ENCODE results near the gene CRY2.
"Not testable (repeated sequence)": the region's sequence is repeated elsewhere in the genome, so short reads cannot be mapped to it uniquely, and the experiment has no call there.

Gene CRY2

GRCh38 chr11:45890886-45891550, 43.7 kb downstream of the CRY2 start:
- no peak for TF ChIP-seq Cebpa-rat (IDR thresholded peaks at IDR 0.05)
- peaks cover 0 to 7% (median 3%) of the 10 kb centered on the region in 11 experiments; a peak in 11 of 22 replicates for H3K27me3 ChIP-seq
- H3K27ac ChIP-seq: no peak overlapping the region

GRCh38 chr11:45892856-45893255, 45.6 kb downstream of the CRY2 start:
- TF ChIP-seq Cebpa-rat (IDR thresholded peaks at IDR 0.05): no peak
- H3K4me3 ChIP-seq: no peak overlapping the region
- no peak overlapping the region for H3K9ac ChIP-seq
- H3K27ac ChIP-seq: no peak overlapping the region
- no peaks in the 10 kb centered on the region for H3K36me3 ChIP-seq
- H3K27me3 ChIP-seq: peaks cover 0 to 13% (median under 1%) of the 10 kb centered on the region in 11 experiments; a peak in 9 of 22 replicates
- H4K20me1 ChIP-seq: peaks cover 0 to 57% (median 3%) of the 10 kb centered on the region in 11 experiments; a peak in 10 of 22 replicates
- no peaks in the 10 kb centered on the region for H3K4me1 ChIP-seq
- no peak overlapping the region for H3K4me2 ChIP-seq
- no peaks in the 10 kb centered on the region for H3K9me3 ChIP-seq (replicated peaks in 1 of 11)

More at GRCh38 chr11:45890886-45891550, 43.7 kb downstream of the CRY2 start:
- no peaks in the 10 kb centered on the region for H3K36me3 ChIP-seq
- H3K4me3 ChIP-seq: no peak overlapping the region
- H3K9me3 ChIP-seq (replicated peaks in 1 of 11): no peaks in the 10 kb centered on the region
- H3K4me1 ChIP-seq: peaks cover 0 to 2% (median under 1%) of the 10 kb centered on the region in 10 experiments; a peak in 6 of 20 replicates
- H4K20me1 ChIP-seq: peaks cover 0 to 57% (median 18%) of the 10 kb centered on the region in 11 experiments; a peak in 16 of 22 replicates
- no peak overlapping the region for H3K4me2 ChIP-seq
- H3K9ac ChIP-seq: no peak overlapping the region

- Histone ChIP-seq H4K20me1 (peaks cover 0 to 65% (median 0%) of the 10 kb centered on the region in 11 experiments; a peak in 11 of 22 replicates), H3K36me3 (no peaks in the 10 kb centered on the region), H3K4me3 (no peak overlapping the region), H3K9ac (no peak overlapping the region), H3K9me3 (replicated peaks in 1 of 11) (no peaks in the 10 kb centered on the region), H3K27me3 (peaks cover 6 to 32% (median 17%) of the 10 kb centered on the region in 11 experiments; a peak in 18 of 22 replicates), H3K4me1 (peaks cover 6 to 16% (median 9%) of the 10 kb centered on the region in 10 experiments; a peak in 18 of 20 replicates), H3K4me2 (no peak overlapping the region), H3K27ac (no peak overlapping the region)
- no peak for TF ChIP-seq Cebpa-rat (IDR thresholded peaks at IDR 0.05)
These were observed 47.4 kb downstream of the CRY2 start for GRCh38 chr11:45894555-45895247.

- Histone ChIP-seq H4K20me1 (peaks cover 0 to 62% (median 3%) of the 10 kb centered on the region in 11 experiments; a peak in 13 of 22 replicates), H3K4me1 (peaks cover 12 to 18% (median 14%) of the 10 kb centered on the region in 10 experiments; a peak in 18 of 20 replicates), H3K4me3 (no peak overlapping the region), H3K36me3 (no peaks in the 10 kb centered on the region), H3K9ac (no peak overlapping the region), H3K27ac (no peak overlapping the region), H3K9me3 (replicated peaks in 1 of 11) (no peaks in the 10 kb centered on the region), H3K4me2 (no peak overlapping the region), H3K27me3 (peaks cover 16 to 42% (median 28%) of the 10 kb centered on the region in 11 experiments)
- no peak for TF ChIP-seq Cebpa-rat (IDR thresholded peaks at IDR 0.05)
These were observed 48.4 kb downstream of the CRY2 start for GRCh38 chr11:45895553-45896259.

- Histone ChIP-seq H3K4me1 (peaks cover 13 to 18% (median 16%) of the 10 kb centered on the region in 10 experiments; a peak in 18 of 20 replicates), H3K27ac (no peak overlapping the region), H3K27me3 (peaks cover 24 to 50% (median 36%) of the 10 kb centered on the region in 11 experiments), H3K36me3 (no peaks in the 10 kb centered on the region), H3K9ac (no peak overlapping the region), H3K4me2 (no peak overlapping the region), H3K9me3 (replicated peaks in 1 of 11) (no peaks in the 10 kb centered on the region), H3K4me3 (no peak overlapping the region), H4K20me1 (peaks cover 0 to 70% (median 11%) of the 10 kb centered on the region in 11 experiments; a peak in 13 of 22 replicates)
- no peak for TF ChIP-seq Cebpa-rat (IDR thresholded peaks at IDR 0.05)
These were observed 49.2 kb downstream of the CRY2 start for GRCh38 chr11:45896422-45896984.

- Histone ChIP-seq H3K4me1 (peaks cover 13 to 18% (median 16%) of the 10 kb centered on the region in 10 experiments; a peak in 18 of 20 replicates), H3K9ac (no peak overlapping the region), H3K27ac (no peak overlapping the region), H3K36me3 (no peaks in the 10 kb centered on the region), H4K20me1 (peaks cover 0 to 77% (median 16%) of the 10 kb centered on the region in 11 experiments; a peak in 13 of 22 replicates), H3K4me2 (no peak overlapping the region), H3K4me3 (no peak overlapping the region), H3K27me3 (peaks cover 25 to 55% (median 40%) of the 10 kb centered on the region in 11 experiments), H3K9me3 (replicated peaks in 1 of 11) (no peaks in the 10 kb centered on the region)
- TF ChIP-seq Cebpa-rat (IDR thresholded peaks at IDR 0.05): no peak
These were observed 50.3 kb downstream of the CRY2 start for GRCh38 chr11:45897556-45897955.

GRCh38 chr11:45899086-45899447, 51.8 kb downstream of the CRY2 start:
- H3K9me3 ChIP-seq (replicated peaks in 1 of 11): no peaks in the 10 kb centered on the region
- no peak for TF ChIP-seq Cebpa-rat (IDR thresholded peaks at IDR 0.05)
- peak overlapping the region; percentile 49 to 73 (median 62); a peak in 17 of 20 replicates for H3K4me3 ChIP-seq
- H3K27me3 ChIP-seq: peaks cover 25 to 55% (median 40%) of the 10 kb centered on the region in 11 experiments
- peaks cover 0 to 78% (median 16%) of the 10 kb centered on the region in 11 experiments; a peak in 13 of 22 replicates for H4K20me1 ChIP-seq
- H3K4me1 ChIP-seq: peaks cover 14 to 24% (median 18%) of the 10 kb centered on the region in 10 experiments; a peak in 18 of 20 replicates
- H3K27ac ChIP-seq: peak overlapping the region in 1 of 11 experiments; percentile 61; a peak in 2 of 22 replicates
- H3K9ac ChIP-seq: peak overlapping the region in 2 of 11 experiments; percentile 37 to 70; a peak in 2 of 22 replicates
- H3K4me2 ChIP-seq: peak overlapping the region; percentile 79 to 92 (median 86)
- H3K36me3 ChIP-seq: no peaks in the 10 kb centered on the region

- Histone ChIP-seq H3K4me2 (peak overlapping the region; percentile 79 to 92 (median 86)), H4K20me1 (peaks cover 0 to 79% (median 16%) of the 10 kb centered on the region in 11 experiments; a peak in 13 of 22 replicates), H3K9ac (peak overlapping the region; percentile 59 to 81 (median 72); a peak in 18 of 22 replicates), H3K36me3 (no peaks in the 10 kb centered on the region), H3K27me3 (peaks cover 25 to 55% (median 40%) of the 10 kb centered on the region in 11 experiments), H3K9me3 (replicated peaks in 1 of 11) (no peaks in the 10 kb centered on the region), H3K27ac (peak overlapping the region in 9 of 11 experiments; percentile 45 to 77 (median 61); a peak in 15 of 22 replicates), H3K4me3 (peak overlapping the region; percentile 49 to 73 (median 62)), H3K4me1 (peaks cover 14 to 24% (median 18%) of the 10 kb centered on the region in 10 experiments; a peak in 18 of 20 replicates)
- no peak for TF ChIP-seq Cebpa-rat (IDR thresholded peaks at IDR 0.05)
These were observed 52.3 kb downstream of the CRY2 start for GRCh38 chr11:45899448-45900174.

GRCh38 chr11:45900175-45900800, 53.0 kb downstream of the CRY2 start:
- Histone ChIP-seq H3K4me2 (peak overlapping the region; percentile 79 to 92 (median 86)), H3K9ac (peak overlapping the region in 7 of 11 experiments; percentile 67 to 81 (median 78); a peak in 11 of 22 replicates), H3K4me3 (peak overlapping the region; percentile 49 to 73 (median 62)), H3K4me1 (peaks cover 14 to 24% (median 18%) of the 10 kb centered on the region in 10 experiments; a peak in 18 of 20 replicates), H4K20me1 (peaks cover 0 to 78% (median 16%) of the 10 kb centered on the region in 11 experiments; a peak in 12 of 22 replicates), H3K27me3 (peaks cover 25 to 55% (median 40%) of the 10 kb centered on the region in 11 experiments)
- H3K9me3 ChIP-seq (replicated peaks in 1 of 11); H3K36me3 ChIP-seq; H3K27ac ChIP-seq: not testable (repeated sequence)
